Endometrium (tissue), 2 donors: ENCODE results near the gene MBNL1.
A peak's percentile ranks its signal among the peaks of the same experiment; 100 is the strongest.

Source experiments
- FAIRE-seq: peaks from 2 replicates; lab custom pipeline; 2012; peaks lifted over from hg19 to GRCh38; lab: Jason Lieb, UNC
- donor health status: control.
- donor health status: control.

Gene MBNL1

GRCh38 chr3:152491922-152492321, 223.2 kb downstream of the MBNL1 start:
- no peak for FAIRE-seq

- FAIRE-seq: no peak
These were observed 227.6 kb downstream of the MBNL1 start for GRCh38 chr3:152496286-152496685.

- FAIRE-seq: no peak
These were observed 228.0 kb downstream of the MBNL1 start for GRCh38 chr3:152496716-152497115.

- peak; percentile 23 for FAIRE-seq
These were observed 228.7 kb downstream of the MBNL1 start for GRCh38 chr3:152497457-152497856.

- no peak for FAIRE-seq
These were observed 229.2 kb downstream of the MBNL1 start for GRCh38 chr3:152497890-152498289.

- FAIRE-seq: no peak
These were observed 231.2 kb downstream of the MBNL1 start for GRCh38 chr3:152499791-152500385.

GRCh38 chr3:152505926-152506325, 237.2 kb downstream of the MBNL1 start:
- FAIRE-seq: no peak

GRCh38 chr3:152508705-152509104, 240.0 kb downstream of the MBNL1 start:
- peak; percentile 23 for FAIRE-seq

- no peak for FAIRE-seq
These were observed 243.2 kb downstream of the MBNL1 start for GRCh38 chr3:152511904-152512303.

- no peak for FAIRE-seq
These were observed 244.7 kb downstream of the MBNL1 start for GRCh38 chr3:152513301-152513960.
